Astrocyte of the spinal cord (primary cell): ENCODE measurements around the gene PKM.
A peak's percentile ranks its signal among the peaks of the same experiment; 100 is the strongest.

Experiments used
- DNase-seq: peaks from one replicate; pipeline ENCODE4 v3.0.0; 2011; ENCODE audit warnings: low read depth, low spot score
- H3K4me3 ChIP-seq: 2 replicates; pipeline ENCODE4 v1.5.1; 2011; ENCODE audit warnings: low read depth, mild to moderate bottlenecking, low read length, moderate library complexity
- in situ Hi-C: cut with HindIII; loops from 2 replicates; pipeline ENCODE4 v1.10.0; 2017; ENCODE audit warnings: low sequenced_read_pairs
- TF ChIP-seq, protein P1 (sequence below): IDR thresholded peaks from 2 replicates; pipeline ENCODE4 v1.5.1; 2012; ENCODE audit warnings: low read depth, mild to moderate bottlenecking, low read length, inconsistent platforms

The PKM gene

DNA sequence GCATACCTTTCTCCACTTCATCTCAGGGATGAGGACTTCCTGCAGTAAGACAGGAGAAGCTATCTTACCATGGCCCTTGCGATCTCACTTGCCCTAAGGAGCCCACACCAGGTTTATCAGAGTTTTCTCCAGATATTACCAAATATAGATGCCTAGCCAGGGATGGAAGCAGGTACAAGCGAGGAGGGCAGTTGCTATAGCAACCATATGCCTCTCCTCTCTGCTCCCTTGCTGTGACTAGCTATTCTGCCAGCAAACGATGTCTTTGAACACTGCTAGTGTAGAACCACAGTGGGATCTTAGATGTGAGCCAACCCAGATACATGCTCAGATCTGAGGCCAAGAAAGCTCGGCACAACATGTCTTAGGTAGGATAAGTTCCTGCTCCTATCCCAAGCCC is 67.3 kb downstream of the PKM start:
- no peak for DNase-seq
- TF ChIP-seq, protein P1, sequence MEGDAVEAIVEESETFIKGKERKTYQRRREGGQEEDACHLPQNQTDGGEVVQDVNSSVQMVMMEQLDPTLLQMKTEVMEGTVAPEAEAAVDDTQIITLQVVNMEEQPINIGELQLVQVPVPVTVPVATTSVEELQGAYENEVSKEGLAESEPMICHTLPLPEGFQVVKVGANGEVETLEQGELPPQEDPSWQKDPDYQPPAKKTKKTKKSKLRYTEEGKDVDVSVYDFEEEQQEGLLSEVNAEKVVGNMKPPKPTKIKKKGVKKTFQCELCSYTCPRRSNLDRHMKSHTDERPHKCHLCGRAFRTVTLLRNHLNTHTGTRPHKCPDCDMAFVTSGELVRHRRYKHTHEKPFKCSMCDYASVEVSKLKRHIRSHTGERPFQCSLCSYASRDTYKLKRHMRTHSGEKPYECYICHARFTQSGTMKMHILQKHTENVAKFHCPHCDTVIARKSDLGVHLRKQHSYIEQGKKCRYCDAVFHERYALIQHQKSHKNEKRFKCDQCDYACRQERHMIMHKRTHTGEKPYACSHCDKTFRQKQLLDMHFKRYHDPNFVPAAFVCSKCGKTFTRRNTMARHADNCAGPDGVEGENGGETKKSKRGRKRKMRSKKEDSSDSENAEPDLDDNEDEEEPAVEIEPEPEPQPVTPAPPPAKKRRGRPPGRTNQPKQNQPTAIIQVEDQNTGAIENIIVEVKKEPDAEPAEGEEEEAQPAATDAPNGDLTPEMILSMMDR, result no peak
- in situ Hi-C loops, result no loop called here
- no peak overlapping the region for H3K4me3 ChIP-seq

DNA sequence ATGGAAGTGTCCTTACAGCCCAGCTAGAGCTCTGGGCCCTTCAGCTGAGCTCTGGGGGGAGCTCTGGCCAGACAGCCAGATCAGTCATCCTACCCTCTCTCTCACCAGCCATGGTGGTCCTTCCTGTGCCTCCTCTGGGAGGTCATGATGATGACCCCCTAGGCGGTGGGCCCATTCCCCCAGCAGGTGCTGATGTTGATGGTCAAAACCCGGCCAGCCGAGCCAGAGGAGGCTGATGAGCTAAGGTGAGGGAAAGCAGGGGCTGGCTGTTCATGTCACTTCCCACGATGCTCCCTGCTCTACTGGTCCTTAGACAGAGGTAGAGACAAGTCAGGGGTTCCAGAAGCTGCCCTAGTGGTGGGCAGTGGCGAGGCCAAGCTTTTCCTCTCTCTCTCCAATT is 68.4 kb downstream of the PKM start:
- TF ChIP-seq, protein P1, result no peak
- in situ Hi-C loops, result no loop called here
- no peak for DNase-seq
- no peak overlapping the region for H3K4me3 ChIP-seq

DNA sequence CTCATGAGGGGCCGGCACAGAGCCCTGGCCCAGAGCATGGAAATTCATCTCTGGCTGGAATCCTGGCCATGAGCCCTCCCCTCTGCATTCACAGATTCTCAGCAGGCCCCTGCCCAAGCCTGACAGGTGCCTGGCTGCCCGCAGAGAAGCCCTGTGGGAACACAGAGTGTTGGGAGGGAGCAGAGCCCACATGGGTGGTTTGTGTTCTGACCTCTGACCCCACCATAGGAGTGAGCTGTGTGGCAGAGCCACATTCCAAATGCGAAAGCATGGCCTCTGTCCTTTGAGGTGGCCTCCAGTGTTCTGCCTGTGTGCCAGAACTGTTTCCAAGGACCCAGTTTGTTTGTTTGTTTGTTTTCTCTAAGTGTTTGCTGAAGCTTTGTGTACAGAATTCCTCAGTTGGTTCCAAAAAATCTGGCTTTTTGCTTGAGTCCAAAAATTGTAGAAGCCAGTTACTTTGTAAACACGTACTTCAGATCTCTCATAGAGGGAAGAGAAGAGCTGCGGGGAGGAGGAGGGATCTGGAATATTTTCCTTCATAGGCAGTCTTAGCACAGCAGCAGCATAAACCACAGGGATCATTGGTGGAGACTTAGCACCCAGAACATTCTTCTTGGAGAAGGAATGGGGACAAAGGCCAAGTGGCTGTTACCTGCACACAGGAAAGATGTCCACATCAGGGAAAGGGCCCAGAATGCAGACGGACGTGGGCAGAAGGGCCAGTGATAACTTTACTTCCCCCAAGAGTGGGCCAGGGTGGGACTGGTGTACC is 69.4 kb downstream of the PKM start:
- in situ Hi-C loops, result no loop called here
- TF ChIP-seq, protein P1, result no peak
- no peak overlapping the region for H3K4me3 ChIP-seq
- DNase-seq, result no peak

DNA sequence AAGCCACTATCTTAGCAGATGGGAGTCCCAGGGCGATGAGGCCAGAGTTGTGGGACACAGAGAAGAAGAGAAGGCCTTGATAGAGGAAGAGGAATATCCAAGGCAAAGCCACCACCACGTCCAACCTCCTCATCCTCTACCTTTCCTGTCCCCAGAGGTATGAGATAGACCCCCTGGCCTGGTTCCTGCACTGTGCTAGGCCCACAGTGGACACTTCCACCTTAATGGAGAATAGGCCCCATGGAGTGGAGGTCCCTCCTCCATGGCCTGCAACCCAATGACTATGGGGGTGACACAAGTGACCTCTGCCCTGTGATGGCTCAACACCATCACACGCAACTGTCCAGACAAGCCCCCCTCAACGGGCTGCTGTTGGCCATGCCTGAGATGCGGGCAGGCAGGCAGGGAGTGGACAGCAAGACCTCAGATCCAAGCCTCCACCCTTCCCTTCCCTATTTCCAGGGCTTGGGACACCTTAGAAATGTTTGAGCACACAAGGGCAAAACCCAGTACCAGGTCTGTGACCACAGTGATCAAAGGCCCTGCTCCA is 70.2 kb downstream of the PKM start:
- H3K4me3 ChIP-seq, result no peak overlapping the region
- TF ChIP-seq, protein P1, result no peak
- in situ Hi-C loops, result no loop called here
- no peak for DNase-seq

DNA sequence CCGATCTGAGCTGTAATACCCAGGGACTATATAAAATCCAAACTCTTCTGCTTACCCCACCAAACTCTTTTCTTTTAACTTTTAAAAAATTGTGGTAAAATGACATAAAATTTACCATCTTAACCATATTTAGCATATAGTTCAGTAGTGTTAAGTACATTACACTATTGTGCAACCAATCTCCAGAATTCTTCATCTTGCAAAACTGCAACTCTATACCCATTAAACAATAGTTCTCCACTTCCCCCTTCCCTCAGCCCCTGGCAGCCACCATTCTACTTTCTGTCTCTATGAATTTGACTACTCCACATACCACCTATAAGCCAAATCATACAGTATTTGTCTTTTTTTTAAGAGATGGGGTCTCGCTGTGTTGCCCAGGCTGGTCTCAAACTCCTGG is 74.1 kb downstream of the PKM start:
- no peak for DNase-seq

DNA sequence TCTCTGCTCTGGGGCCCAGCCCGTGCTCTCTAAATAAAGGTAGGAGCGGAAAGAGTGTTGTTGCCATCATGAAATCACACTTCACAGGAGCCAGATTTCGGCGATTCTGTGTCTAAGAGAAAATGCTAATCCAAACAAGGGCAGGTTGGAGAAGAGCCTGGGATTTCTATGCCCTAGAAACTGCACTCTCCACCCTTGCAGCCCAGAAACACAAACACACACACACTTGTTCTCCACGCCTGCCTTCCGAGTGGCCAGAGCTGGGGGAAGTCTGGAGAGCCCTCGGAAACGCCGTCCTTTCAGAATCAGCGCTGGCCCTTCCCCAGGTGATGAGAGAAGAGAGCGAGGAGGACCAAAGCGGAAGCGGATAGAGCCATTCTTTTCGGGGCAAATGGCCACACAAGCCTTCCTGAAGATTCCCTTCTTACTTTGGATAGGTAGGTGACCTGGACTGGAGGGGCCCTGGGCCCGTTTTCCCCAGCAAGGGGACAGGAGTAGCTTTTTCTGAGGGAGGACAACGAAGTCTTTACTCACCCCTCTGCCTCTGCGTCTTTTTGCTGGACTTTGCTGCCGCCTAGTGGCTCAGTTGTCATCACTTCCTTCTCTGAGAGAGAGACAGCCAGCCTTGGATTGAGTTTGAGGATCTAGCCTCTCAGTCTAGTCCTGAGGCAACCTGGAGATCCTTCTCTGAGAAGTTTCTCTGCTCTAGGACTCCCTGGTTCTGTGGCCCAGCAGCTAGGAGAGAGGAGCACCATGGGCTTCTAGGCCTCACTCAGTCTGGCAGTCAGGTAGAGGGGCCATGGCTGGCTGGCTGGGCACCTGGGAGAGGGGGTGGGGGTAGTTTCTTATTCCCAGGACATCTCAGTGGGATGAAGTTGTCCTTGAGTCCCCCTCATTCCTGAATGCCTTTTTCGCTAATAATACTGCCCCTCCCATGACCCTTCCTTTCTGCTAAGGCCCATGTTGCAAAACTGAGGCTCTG is 75.1 kb downstream of the PKM start:
- in situ Hi-C loops, result no loop called here
- H3K4me3 ChIP-seq, result peak overlapping the region; percentile 50
- peak; percentile 77 for DNase-seq
- TF ChIP-seq, protein P1, result peak; percentile 92

More for the DNA sequence above, 74.1 kb downstream of the PKM start:
- TF ChIP-seq, protein P1, result no peak
- in situ Hi-C loops, result no loop called here
- H3K4me3 ChIP-seq, result no peak overlapping the region
